ENCODE results near the gene PAX5.

GRCh38 chr9:36818242-36818938 lies 215.7 kb downstream of the PAX5 start:
- TF ChIP-seq POLR2A (IDR thresholded peaks at IDR 0.05), result no peak
- TF ChIP-seq, protein P1, sequence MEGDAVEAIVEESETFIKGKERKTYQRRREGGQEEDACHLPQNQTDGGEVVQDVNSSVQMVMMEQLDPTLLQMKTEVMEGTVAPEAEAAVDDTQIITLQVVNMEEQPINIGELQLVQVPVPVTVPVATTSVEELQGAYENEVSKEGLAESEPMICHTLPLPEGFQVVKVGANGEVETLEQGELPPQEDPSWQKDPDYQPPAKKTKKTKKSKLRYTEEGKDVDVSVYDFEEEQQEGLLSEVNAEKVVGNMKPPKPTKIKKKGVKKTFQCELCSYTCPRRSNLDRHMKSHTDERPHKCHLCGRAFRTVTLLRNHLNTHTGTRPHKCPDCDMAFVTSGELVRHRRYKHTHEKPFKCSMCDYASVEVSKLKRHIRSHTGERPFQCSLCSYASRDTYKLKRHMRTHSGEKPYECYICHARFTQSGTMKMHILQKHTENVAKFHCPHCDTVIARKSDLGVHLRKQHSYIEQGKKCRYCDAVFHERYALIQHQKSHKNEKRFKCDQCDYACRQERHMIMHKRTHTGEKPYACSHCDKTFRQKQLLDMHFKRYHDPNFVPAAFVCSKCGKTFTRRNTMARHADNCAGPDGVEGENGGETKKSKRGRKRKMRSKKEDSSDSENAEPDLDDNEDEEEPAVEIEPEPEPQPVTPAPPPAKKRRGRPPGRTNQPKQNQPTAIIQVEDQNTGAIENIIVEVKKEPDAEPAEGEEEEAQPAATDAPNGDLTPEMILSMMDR (IDR thresholded peaks at IDR 0.05), result no peak

Measured in breast epithelium (tissue), 3 donors.